Esophagus (tissue), 2 donors: ENCODE measurements around the gene WFIKKN1. TPM values are rescaled to one million over a fixed set of nuclear protein-coding genes. Genes with fewer than 3 reads are reported as not detected.
A peak's percentile ranks its signal among the peaks of the same experiment; 100 is the strongest.

Source experiments
- H3K27ac ChIP-seq, 2 donors: one replicate each; pipeline ENCODE4 v1.5.1; 2013; ENCODE audit warnings: low read depth in 2 of 2, mild to moderate bottlenecking in 2 of 2, inconsistent platforms in 1 of 2, low read length in 1 of 2, moderate library complexity in 1 of 2
- H3K27me3 ChIP-seq, 2 donors: one replicate each; pipeline ENCODE4 v1.6.1; 2013; ENCODE audit warnings: low read length in 2 of 2, control low read depth in 1 of 2, mild to moderate bottlenecking in 1 of 2; ENCODE audit not compliant: insufficient read depth in 2 of 2, control insufficient read depth in 1 of 2
- H3K36me3 ChIP-seq, 2 donors: one replicate each; pipeline ENCODE4 v1.6.1; 2013; ENCODE audit warnings: low read length in 1 of 2; ENCODE audit not compliant: control insufficient read depth in 2 of 2, insufficient read depth in 2 of 2
- H3K4me1 ChIP-seq, 2 donors: one replicate each; pipeline ENCODE4 v1.6.1; 2013; ENCODE audit warnings: low read length in 1 of 2; ENCODE audit not compliant: control insufficient read depth in 2 of 2, insufficient read depth in 2 of 2
- H3K4me3 ChIP-seq, 2 donors: one replicate each; pipeline ENCODE4 v1.5.1; 2013; ENCODE audit warnings: low read length in 2 of 2, mild to moderate bottlenecking in 2 of 2, low read depth in 1 of 2, moderate library complexity in 1 of 2
- H3K9me3 ChIP-seq, 2 donors: one replicate each; pipeline ENCODE4 v1.6.1; 2013; ENCODE audit warnings: mild to moderate bottlenecking in 2 of 2, low read depth in 1 of 2, low read length in 1 of 2, moderate library complexity in 1 of 2; ENCODE audit not compliant: control insufficient read depth in 2 of 2, insufficient read depth in 1 of 2
- whole genome bisulfite sequencing, 2 donors: extraction: QIAGEN DNeasy Blood & Tissue Kit; methylation state at CpG; one replicate each; pipeline ENCODE4 v1.1.7; 2013; 5-methylcytosine and 5-hydroxymethylcytosine counted together
- polyA plus RNA-seq, 2 donors: library from polyadenylated mRNA; stranded (reverse); fragments of 200-250 nt; gene quantifications; one replicate each; pipeline ENCODE4 v1.2.3, GENCODE V29; 2013
- donor health status: healthy with polysubstance abuse.
- donor health status: Bipolar disorder and iron deficiency.

WFIKKN1 gene
- polyA plus RNA-seq, 2 donors, result 0.11 to 1.5 TPM

GRCh38 chr16:670485-671352 is 39.9 kb downstream of the WFIKKN1 start:
- Histone ChIP-seq H3K4me1 (peaks cover 17 to 31% of the 10 kb centered on the region in 2 donors), H3K9me3 (no peaks in the 10 kb centered on the region), H3K27ac (no peak overlapping the region), H3K4me3 (no peak overlapping the region), H3K36me3 (peaks cover 20 to 55% of the 10 kb centered on the region in 2 donors), H3K27me3 (no peaks in the 10 kb centered on the region)
- WGBS, 2 donors, result 90% methylated on average over 49 to 52 of the region's 52 CpGs

- no peak overlapping the region for H3K4me3 ChIP-seq
- no peaks in the 10 kb centered on the region for H3K9me3 ChIP-seq
- 82 to 87% methylated on average over 35 to 40 of the region's 40 CpGs for WGBS, 2 donors
- peaks cover 20 to 48% of the 10 kb centered on the region in 2 donors for H3K36me3 ChIP-seq
- peaks cover 18 to 36% of the 10 kb centered on the region in 2 donors for H3K4me1 ChIP-seq
- no peaks in the 10 kb centered on the region for H3K27me3 ChIP-seq
- no peak overlapping the region for H3K27ac ChIP-seq
Observed at GRCh38 chr16:671353-672131, 40.8 kb downstream of the WFIKKN1 start.

- H3K4me1 ChIP-seq, result peaks cover 14 to 38% of the 10 kb centered on the region in 2 donors
- peaks cover 20 to 48% of the 10 kb centered on the region in 2 donors for H3K36me3 ChIP-seq
- no peaks in the 10 kb centered on the region for H3K9me3 ChIP-seq
- no peak overlapping the region for H3K4me3 ChIP-seq
- no peak overlapping the region for H3K27ac ChIP-seq
- no peaks in the 10 kb centered on the region for H3K27me3 ChIP-seq
- WGBS, 2 donors, result 93 to 94% methylated on average over 19 of the region's 19 CpGs
Observed at GRCh38 chr16:672371-672770, 41.6 kb downstream of the WFIKKN1 start.

GRCh38 chr16:672851-673250 is 42.1 kb downstream of the WFIKKN1 start:
- H3K27ac ChIP-seq, result no peak overlapping the region
- no peaks in the 10 kb centered on the region for H3K9me3 ChIP-seq
- no peaks in the 10 kb centered on the region for H3K27me3 ChIP-seq
- WGBS, 2 donors, result 89 to 94% methylated on average over 21 of the region's 21 CpGs
- peaks cover 13 to 40% of the 10 kb centered on the region in 2 donors for H3K4me1 ChIP-seq
- H3K36me3 ChIP-seq, result peaks cover 20 to 48% of the 10 kb centered on the region in 2 donors
- H3K4me3 ChIP-seq, result no peak overlapping the region

- Histone ChIP-seq H3K36me3 (peaks cover 20 to 48% of the 10 kb centered on the region in 2 donors), H3K9me3 (no peaks in the 10 kb centered on the region), H3K27ac (no peak overlapping the region), H3K27me3 (no peaks in the 10 kb centered on the region), H3K4me1 (peaks cover 13 to 43% of the 10 kb centered on the region in 2 donors), H3K4me3 (no peak overlapping the region)
- WGBS, 2 donors, result 82 to 84% methylated on average over 18 of the region's 18 CpGs
Observed at GRCh38 chr16:673399-673991, 42.7 kb downstream of the WFIKKN1 start.

GRCh38 chr16:674214-674881 is 43.6 kb downstream of the WFIKKN1 start:
- no peaks in the 10 kb centered on the region for H3K27me3 ChIP-seq
- H3K27ac ChIP-seq, result no peak overlapping the region
- peaks cover 20 to 46% of the 10 kb centered on the region in 2 donors for H3K36me3 ChIP-seq
- WGBS, 2 donors, result 78 to 83% methylated on average over 19 to 22 of the region's 22 CpGs
- H3K4me3 ChIP-seq, result no peak overlapping the region
- H3K9me3 ChIP-seq, result no peaks in the 10 kb centered on the region
- H3K4me1 ChIP-seq, result peaks cover 6 to 44% of the 10 kb centered on the region in 2 donors

- H3K4me3 ChIP-seq, result peak within 1 kb of the TSS; percentile 10 to 27
- H3K9me3 ChIP-seq, result no peaks in the 10 kb centered on the region
- peaks cover 18 to 39% of the 10 kb centered on the region in 2 donors for H3K36me3 ChIP-seq
- H3K4me1 ChIP-seq, result peaks cover 6 to 46% of the 10 kb centered on the region in 2 donors
- WGBS, 2 donors, result 9 to 12% methylated on average over 38 to 73 of the region's 73 CpGs
- peak within 1 kb of the TSS in 1 of 2 donors; percentile 45 for H3K27ac ChIP-seq
- no peaks in the 10 kb centered on the region for H3K27me3 ChIP-seq
Observed at GRCh38 chr16:674968-675883, 44.4 kb downstream of the WFIKKN1 start, which contains the start of gene RHBDL1. Gene RHBDL1 (plus strand): TSS chr16:675671. CDS start chr16:675791, 120 bp downstream.

- Histone ChIP-seq H3K4me3 (peak overlapping the region in 1 of 2 donors; percentile 10), H3K9me3 (no peaks in the 10 kb centered on the region), H3K27me3 (no peaks in the 10 kb centered on the region), H3K27ac (no peak overlapping the region), H3K4me1 (peaks cover 9 to 48% of the 10 kb centered on the region in 2 donors), H3K36me3 (peaks cover 15 to 31% of the 10 kb centered on the region in 2 donors)
- WGBS, 2 donors, result 36 to 41% methylated on average over 22 to 25 of the region's 25 CpGs
Observed at GRCh38 chr16:675884-676564, 45.2 kb downstream of the WFIKKN1 start.
